T follicular helper cell (primary cell): Measurements from ENCODE around the gene MRM1.

Experiments used
- DNase-seq: peaks from one replicate; pipeline ENCODE4 v3.0.0-alpha.2; 2020; ENCODE audit warnings: low read depth
- total RNA-seq, 2 experiments: gene quantifications; one replicate each; lab custom pipeline; 2026; lab: John Stamatoyannopoulos, UW

The MRM1 gene
- 10.7 to 15.9 reads per million in 2 experiments for total RNA-seq

GRCh38 chr17:36601303-36602029, at the start of gene MRM1:
Gene MRM1, plus strand, starts transcription at chr17:36601583. Its CDS starts 228 bp downstream, at chr17:36601811.
- DNase-seq = peak; percentile 84

GRCh38 chr17:36553459-36553858, 47.9 kb upstream of the MRM1 start:
- DNase-seq = no peak

GRCh38 chr17:36566081-36566480, 35.3 kb upstream of the MRM1 start:
- no peak for DNase-seq

- DNase-seq = no peak
Measured at GRCh38 chr17:36575028-36575427, 26.4 kb upstream of the MRM1 start.

- DNase-seq = no peak
Measured at GRCh38 chr17:36576793-36577192, 24.6 kb upstream of the MRM1 start.

GRCh38 chr17:36578671-36579070, 22.7 kb upstream of the MRM1 start:
- DNase-seq = no peak

- DNase-seq = no peak
Measured at GRCh38 chr17:36583787-36584186, 17.6 kb upstream of the MRM1 start.

GRCh38 chr17:36586138-36586537, 15.2 kb upstream of the MRM1 start:
- DNase-seq = no peak

GRCh38 chr17:36590082-36590481, 11.3 kb upstream of the MRM1 start:
- no peak for DNase-seq

- peak; percentile 68 for DNase-seq
Measured at GRCh38 chr17:36591434-36592315, 9.7 kb upstream of the MRM1 start, which contains the start of gene DHRS11. Gene DHRS11, plus strand, starts transcription at chr17:36591879. Its CDS starts 131 bp downstream, at chr17:36592010.

GRCh38 chr17:36592316-36592715, 9.1 kb upstream of the MRM1 start:
- no peak for DNase-seq

GRCh38 chr17:36592716-36593321, 8.6 kb upstream of the MRM1 start:
- no peak for DNase-seq

GRCh38 chr17:36593656-36594316, 7.6 kb upstream of the MRM1 start:
- DNase-seq = no peak

GRCh38 chr17:36594626-36595401, 6.6 kb upstream of the MRM1 start:
- no peak for DNase-seq

GRCh38 chr17:36597226-36597625, 4.2 kb upstream of the MRM1 start:
- DNase-seq = no peak

- no peak for DNase-seq
Measured at GRCh38 chr17:36597866-36598777, 3.3 kb upstream of the MRM1 start.

GRCh38 chr17:36598951-36599401, 2.4 kb upstream of the MRM1 start:
- no peak for DNase-seq

- no peak for DNase-seq
Measured at GRCh38 chr17:36599546-36600250, 1.7 kb upstream of the MRM1 start.

GRCh38 chr17:36600465-36600864, 918 bp upstream of the MRM1 start:
- DNase-seq = no peak
